Lung (tissue), 12 donors: ENCODE data around the gene CDH4. TPM values are rescaled to one million over a fixed set of nuclear protein-coding genes. Genes with fewer than 3 reads are reported as not detected.

Source experiments
- ATAC-seq: fragments of 200-7000 bp; cut with Tn5 transposase; one replicate; pipeline ENCODE4 v1.9.1; 2020; ENCODE audit warnings: moderate number of reproducible peaks; ENCODE audit not compliant: insufficient read depth, low FRiP score
- DNase-seq, 3 donors: peaks; one replicate each; pipeline ENCODE4 v3.0.0-alpha.2; 2013 to 2017
- H3K27ac ChIP-seq, 2 donors: one replicate each; pipeline ENCODE4 v1.5.1; 2013; ENCODE audit warnings: mild to moderate bottlenecking in 2 of 2, moderate library complexity in 2 of 2, control low read depth in 1 of 2, inconsistent platforms in 1 of 2, low read depth in 1 of 2, low read length in 1 of 2
- H3K27me3 ChIP-seq, 3 donors: one replicate each; pipeline ENCODE4 v1.5.1; 2013; ENCODE audit warnings: low read length in 2 of 3; ENCODE audit not compliant: control insufficient read depth in 3 of 3, insufficient read depth in 3 of 3
- H3K36me3 ChIP-seq, 4 donors: one replicate each; pipeline ENCODE4 v1.5.1; 2013; ENCODE audit warnings: low read length in 4 of 4, mild to moderate bottlenecking in 1 of 4, moderate library complexity in 1 of 4; ENCODE audit not compliant: control insufficient read depth in 4 of 4, insufficient read depth in 4 of 4
- H3K4me1 ChIP-seq, 5 donors: one replicate each; pipeline ENCODE4 v1.5.1; 2013; ENCODE audit warnings: low read length in 5 of 5, mild to moderate bottlenecking in 2 of 5, moderate library complexity in 1 of 5; ENCODE audit not compliant: control insufficient read depth in 5 of 5, insufficient read depth in 5 of 5
- H3K4me3 ChIP-seq: one replicate; pipeline ENCODE4 v1.5.1; 2013; ENCODE audit warnings: mild to moderate bottlenecking, control low read depth, moderate library complexity
- H3K9ac ChIP-seq, 2 donors: one replicate each; pipeline ENCODE4 v1.5.1; 2013; ENCODE audit warnings: low read length in 2 of 2, control low read depth in 1 of 2; ENCODE audit not compliant: insufficient read depth in 1 of 2
- H3K9me3 ChIP-seq, 4 donors: one replicate each; pipeline ENCODE4 v1.5.1; 2013; ENCODE audit warnings: low read length in 3 of 4, mild to moderate bottlenecking in 1 of 4, moderate library complexity in 1 of 4; ENCODE audit not compliant: control insufficient read depth in 4 of 4, insufficient read depth in 3 of 4
- CTCF ChIP-seq: IDR thresholded peaks from 2 replicates; pipeline ENCODE4 v1.5.1; 2012; ENCODE audit warnings: mild to moderate bottlenecking; ENCODE audit errors: control extremely low read depth, extremely low read depth
- WGBS, 2 donors: extraction: QIAGEN DNeasy Blood & Tissue Kit; methylation state at CpG; one replicate each; pipeline ENCODE4 v1.1.7; 2013; 5-methylcytosine and 5-hydroxymethylcytosine counted together
- polyA plus RNA-seq, 2 donors: library from polyadenylated mRNA; stranded (reverse); fragments of 200-250 nt; gene quantifications; one replicate each; pipeline ENCODE4 v1.2.1, GENCODE V29; 2013
- total RNA-seq, 2 donors: library from RNA; depleted of rRNA in 1 of 2; stranded (reverse); fragments of >200 nt in 1 of 2; gene quantifications; one replicate each; pipeline ENCODE4 v1.2.1, GENCODE V29; 2014 to 2021
- donor health status: control.
- donor health status: control.
- donor health status: Bipolar disorder and iron deficiency.
- donor health status: healthy.
- donor health status: DM: yes; HTN: yes; CAD: no.

Gene CDH4
- total and polyA plus RNA-seq, 4 donors: 0.10 to 2.1 (median 0.34) TPM

GRCh38 chr20:61737812-61738443 lies 485.9 kb downstream of the CDH4 start:
- Histone ChIP-seq H3K27ac (no peak overlapping the region), H3K9me3 (peaks cover 0 to 2% (median 0%) of the 10 kb centered on the region in 4 donors), H3K4me1 (peaks cover 0 to 9% (median 0%) of the 10 kb centered on the region in 5 donors), H3K9ac (no peak overlapping the region), H3K27me3 (peaks cover 0 to 13% (median 0%) of the 10 kb centered on the region in 3 donors), H3K4me3 (no peak overlapping the region), H3K36me3 (no peaks in the 10 kb centered on the region)
- TF ChIP-seq CTCF: no peak
- no peak for DNase-seq
- no peak for ATAC-seq
- WGBS, 2 donors: 84 to 85% methylated on average over 16 of the region's 16 CpGs

- no peak overlapping the region for H3K9ac ChIP-seq
- 76 to 80% methylated on average over 23 of the region's 23 CpGs for WGBS, 2 donors
- no peak for DNase-seq
- no peak for ATAC-seq
- no peaks in the 10 kb centered on the region for H3K36me3 ChIP-seq
- no peak overlapping the region for H3K4me3 ChIP-seq
- peaks cover 0 to 2% (median 0%) of the 10 kb centered on the region in 4 donors for H3K9me3 ChIP-seq
- no peak for TF ChIP-seq CTCF
- peaks cover 0 to 13% (median 0%) of the 10 kb centered on the region in 3 donors for H3K27me3 ChIP-seq
- H3K4me1 ChIP-seq: peaks cover 0 to 9% (median 0%) of the 10 kb centered on the region in 5 donors
- no peak overlapping the region for H3K27ac ChIP-seq
These were observed 486.6 kb downstream of the CDH4 start for GRCh38 chr20:61738601-61739069.

GRCh38 chr20:61739086-61739831 lies 487.2 kb downstream of the CDH4 start:
- ATAC-seq: no peak
- no peak overlapping the region for H3K4me3 ChIP-seq
- H3K27ac ChIP-seq: no peak overlapping the region
- peaks cover 0 to 2% (median 0%) of the 10 kb centered on the region in 4 donors for H3K9me3 ChIP-seq
- H3K4me1 ChIP-seq: peaks cover 0 to 9% (median 0%) of the 10 kb centered on the region in 5 donors
- no peak for TF ChIP-seq CTCF
- H3K36me3 ChIP-seq: no peaks in the 10 kb centered on the region
- WGBS, 2 donors: 83 to 92% methylated on average over 19 of the region's 19 CpGs
- peaks cover 0 to 6% (median 0%) of the 10 kb centered on the region in 3 donors for H3K27me3 ChIP-seq
- no peak overlapping the region for H3K9ac ChIP-seq
- no peak for DNase-seq
